GM04503 (cell line): ENCODE measurements around the gene ZNRF1.
"Not testable (repeated sequence)": the region's sequence is repeated elsewhere in the genome, so short reads cannot be mapped to it uniquely, and the experiment has no call there.

Experiments
- DNase-seq: peaks from one replicate; pipeline ENCODE4 v3.0.0-alpha.2; 2012; ENCODE audit warnings: low read depth

The ZNRF1 gene

DNA sequence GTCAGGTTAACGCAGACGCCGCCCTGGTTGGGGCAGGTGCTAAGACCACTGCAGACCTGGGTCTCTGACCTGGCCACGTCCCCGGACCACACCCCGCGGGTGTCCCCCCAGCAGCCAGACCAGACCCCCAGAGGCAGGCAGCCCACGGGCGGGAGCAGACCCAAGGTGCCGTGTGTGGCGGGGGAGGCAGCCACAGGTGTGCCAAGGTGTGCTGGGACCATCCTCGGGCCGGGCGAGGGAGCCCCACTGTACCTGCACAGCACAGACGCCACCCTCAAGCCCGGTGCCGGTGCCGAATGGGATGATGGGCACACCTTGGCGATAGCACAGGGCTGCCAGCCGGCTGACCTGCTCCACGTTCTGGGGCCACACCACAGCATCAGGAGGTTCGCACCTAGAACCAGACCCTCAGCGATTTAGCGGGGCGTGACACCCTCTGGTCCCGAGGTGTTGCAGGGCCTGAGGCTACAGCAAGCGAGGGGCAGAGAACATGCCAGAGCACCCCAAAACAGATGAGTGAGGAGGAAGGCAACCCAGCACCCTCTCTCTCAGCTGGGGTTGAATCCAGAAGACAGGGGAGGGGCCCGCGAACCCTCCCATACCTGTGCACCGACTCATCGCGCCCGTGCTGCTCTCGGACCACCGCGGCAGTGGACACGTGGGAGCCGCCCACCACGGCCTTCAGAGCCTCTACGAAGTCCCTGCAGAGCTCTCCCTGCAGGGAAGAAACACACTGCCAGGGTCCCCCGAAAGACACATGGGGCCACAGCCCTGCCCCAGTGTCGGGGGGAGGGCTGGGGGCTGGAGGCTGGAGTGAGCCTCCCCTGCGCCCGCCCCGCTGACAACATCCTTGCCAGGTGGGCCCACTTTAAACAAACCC is 116.4 kb downstream of the ZNRF1 start:
- no peak for DNase-seq

DNA sequence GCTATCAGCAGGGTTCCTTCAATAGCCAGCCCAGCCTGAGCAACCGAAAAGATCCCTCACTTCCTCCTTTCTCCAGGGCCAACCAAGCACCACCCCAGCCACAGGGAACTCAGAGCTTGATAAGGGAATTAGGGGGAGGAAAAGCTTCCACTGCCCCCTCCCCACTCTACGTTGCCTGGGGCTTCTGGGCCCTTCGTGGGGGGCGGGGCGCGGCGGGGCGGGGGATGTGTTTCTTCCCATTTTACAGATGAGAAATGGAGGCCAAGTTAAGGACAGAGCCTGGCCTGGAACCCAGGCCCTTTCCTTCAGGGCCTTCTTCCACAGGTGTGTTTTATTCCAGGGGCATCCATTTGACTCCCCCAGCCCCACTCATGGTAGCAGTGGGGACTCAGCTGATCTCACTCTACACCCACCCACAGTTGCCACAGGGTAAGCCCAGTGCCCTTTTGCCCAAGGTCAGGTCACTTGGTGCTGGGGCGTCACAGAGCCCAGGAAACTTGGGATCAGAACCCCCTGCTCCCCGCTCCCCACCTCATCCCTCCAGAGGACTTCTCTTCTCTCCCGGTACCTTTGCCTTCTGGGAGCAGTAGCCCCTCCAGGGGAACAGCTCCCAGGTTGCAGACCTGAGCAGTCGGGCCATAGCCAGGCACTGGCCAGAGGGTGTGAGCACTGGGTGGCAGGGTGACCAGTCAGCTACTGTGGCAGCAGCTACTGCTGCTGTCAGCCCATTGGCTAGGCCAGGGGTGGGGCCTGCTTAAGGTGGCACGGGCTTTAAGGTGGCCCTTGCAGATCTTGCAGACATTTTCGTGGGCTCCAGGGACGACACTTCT is 117.5 kb downstream of the ZNRF1 start, which contains the start of gene LDHD:
Gene LDHD, minus strand, starts transcription at position 700 of the 830 bp plus-strand sequence. Its CDS starts 60 bp downstream, at position 640.
- no peak for DNase-seq

DNA sequence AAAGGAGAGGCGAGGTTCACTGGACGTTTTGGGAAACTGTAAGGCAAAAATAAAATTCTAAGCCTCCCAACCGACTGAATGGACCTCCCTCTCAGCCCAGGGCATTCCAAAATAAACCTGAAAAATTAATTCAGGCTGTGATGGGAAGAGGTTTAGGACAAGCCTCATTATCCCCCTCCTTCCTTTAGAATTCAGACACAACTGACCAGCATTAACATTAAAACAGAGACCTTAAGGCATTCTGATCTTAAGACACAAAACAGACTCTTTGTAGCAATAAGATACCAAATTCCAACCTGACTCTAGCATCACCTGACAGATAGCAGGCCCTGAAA is 118.1 kb downstream of the ZNRF1 start:
- no peak for DNase-seq

DNA sequence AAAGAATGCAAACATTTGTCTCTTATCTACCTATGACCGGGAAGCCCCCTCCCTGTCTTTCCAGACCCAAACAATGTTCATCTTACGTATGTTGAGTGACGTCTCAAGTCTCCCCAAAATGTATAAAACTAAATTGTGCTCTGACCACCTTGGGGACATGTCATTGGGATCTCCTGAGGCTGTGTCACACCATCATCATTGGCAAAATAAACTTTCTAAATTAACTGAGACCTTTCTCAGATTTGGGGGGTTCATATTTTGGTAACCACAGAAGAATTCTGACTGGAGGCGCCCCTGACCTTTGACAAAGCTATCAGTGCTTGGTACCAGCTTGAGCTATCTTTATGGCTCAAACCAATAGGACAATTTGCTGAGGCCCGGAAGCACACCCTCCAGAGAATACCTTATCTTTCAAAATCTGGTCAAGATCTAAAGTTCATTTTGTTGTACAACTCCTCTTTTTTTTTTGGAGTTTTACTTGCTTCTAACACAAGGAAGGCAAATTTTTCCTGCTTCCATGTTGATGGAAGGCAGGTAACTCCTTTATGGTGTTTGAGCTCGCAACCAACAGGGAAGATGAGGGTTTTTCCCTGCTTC is 120.2 kb downstream of the ZNRF1 start:
- no peak for DNase-seq

DNA sequence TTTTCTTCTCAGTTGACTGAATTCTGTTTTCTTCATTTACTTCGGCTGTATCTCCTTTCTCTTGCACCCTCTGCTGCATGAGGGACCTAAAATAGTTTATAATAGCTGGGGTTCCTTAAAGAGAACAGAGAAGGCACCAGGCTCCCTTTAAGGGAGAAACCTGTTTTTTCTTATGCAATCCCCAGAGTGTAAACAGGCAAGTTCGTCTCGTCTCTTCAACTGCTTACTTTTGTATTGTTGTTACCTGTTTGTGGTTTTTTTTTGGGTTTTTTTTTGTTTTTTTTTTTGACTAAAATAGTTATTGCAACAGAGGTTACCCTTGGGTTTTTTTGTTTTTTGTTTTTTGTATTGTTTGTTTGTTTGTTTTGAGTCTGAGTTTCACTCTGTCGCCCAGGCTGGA is 121.4 kb downstream of the ZNRF1 start:
- no peak for DNase-seq

DNA sequence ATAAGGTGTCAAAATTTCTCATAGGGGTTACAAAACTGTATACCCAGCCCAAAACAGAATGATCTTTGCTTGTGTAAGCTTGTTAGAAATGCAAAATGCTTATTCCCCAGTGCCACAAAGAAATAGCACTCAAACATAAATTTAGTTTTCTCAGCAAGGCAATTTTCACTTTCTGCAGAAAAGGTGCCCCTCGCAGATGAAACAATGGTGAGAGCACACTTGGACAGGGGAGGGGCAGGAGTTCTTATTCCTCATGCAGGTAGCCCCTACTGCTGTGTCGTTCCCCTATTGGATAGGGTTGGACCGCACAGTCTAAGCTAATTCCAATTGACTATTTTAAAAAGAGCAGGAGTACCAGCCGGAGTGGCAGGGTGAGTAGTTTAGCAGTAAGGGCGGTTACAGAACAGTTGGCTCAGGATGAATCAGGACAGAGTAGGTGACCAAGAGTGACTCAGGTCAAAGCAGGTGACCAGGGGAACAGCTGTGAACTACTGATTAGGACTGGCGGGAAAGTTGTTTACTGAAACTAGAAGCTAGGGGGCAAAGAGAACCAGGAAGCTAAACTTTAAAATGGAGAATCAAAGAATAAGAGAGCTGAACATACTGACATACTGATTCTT is 123.2 kb downstream of the ZNRF1 start:
- no peak for DNase-seq

DNA sequence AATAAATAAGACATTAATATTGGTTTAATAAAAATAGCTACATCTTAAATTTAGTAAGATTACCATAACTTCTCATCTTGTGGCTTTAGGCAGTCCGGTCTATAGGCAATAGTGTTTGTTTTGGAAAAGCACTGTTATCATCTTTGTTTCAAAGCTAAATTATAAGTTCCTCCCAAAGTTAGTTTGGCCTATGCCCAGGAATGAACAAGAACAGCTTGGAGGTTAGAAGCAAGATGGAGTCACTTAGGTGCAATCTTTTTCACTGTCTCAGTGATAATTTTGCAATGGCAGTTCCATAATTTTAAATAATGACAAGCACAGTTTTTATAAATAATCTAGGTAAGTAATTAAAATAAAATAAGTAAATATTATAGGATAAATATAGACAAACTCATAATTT is 123.8 kb downstream of the ZNRF1 start:
- no peak for DNase-seq

DNA sequence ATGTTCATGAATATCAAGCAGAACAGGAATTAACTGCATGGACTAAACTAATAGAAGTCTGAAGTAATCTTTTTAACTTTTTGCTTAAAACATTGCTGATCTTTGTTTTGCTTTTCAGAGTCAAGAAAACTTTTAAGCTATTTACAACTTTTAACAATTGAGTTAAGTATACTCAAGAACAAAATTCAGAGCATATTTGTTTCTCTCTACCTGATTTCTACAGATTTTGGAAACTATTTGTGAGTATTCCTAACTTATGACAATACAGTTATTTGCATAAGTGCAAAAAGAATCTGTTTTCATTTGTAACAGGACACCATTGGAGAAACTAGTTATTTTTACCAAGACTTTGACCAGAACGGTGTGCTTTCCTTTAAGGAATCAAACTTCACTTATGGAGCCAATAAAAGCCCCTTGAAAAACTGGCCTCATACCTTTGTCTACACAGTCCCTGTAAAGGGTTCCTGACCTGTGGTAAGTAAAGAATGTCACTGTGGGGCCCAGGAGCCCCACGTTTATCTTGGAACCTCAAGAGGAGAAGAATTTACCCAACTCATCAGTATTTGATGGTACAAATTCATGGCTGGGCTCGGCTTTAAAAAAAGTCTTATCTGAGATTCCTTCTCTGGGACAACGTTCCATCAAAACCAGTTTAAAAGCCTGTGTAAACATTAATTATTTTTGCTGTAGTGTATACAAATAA is 129.0 kb downstream of the ZNRF1 start:
- no peak for DNase-seq

DNA sequence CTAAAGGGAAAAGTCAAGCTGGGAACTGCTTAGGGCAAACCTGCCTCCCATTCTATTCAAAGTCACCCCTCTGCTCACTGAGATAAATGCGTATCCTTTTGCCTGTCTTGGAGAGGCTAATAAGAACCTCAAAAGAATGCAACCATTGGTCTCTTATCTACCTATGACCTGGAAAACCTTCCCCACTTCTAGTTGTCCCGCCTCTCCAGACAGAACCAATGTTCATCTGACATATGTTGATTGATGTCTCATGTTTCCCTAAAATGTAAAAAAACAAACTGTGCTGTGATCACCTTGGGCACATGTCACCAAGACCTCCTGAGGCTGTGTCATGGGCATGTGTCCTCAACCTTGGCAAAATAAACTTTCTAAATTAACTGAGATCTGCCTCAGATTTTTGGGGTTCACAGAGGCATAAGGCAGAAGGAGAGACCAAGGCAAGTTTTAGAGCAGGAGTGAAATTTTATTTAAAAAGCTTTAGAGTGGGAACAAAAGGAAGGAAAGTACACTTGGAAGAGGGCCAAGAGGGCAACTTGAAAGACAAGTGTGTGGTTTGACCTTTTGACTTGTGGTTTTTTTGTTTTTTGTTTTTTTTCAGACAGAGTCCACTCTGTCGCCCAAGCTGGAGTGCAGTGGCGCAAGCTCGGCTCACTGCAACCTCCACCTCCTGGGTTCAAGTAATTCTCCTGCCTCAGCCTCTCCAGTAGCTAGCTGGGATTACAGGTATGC is 130.8 kb downstream of the ZNRF1 start:
- DNase-seq = not testable (repeated sequence)

DNA sequence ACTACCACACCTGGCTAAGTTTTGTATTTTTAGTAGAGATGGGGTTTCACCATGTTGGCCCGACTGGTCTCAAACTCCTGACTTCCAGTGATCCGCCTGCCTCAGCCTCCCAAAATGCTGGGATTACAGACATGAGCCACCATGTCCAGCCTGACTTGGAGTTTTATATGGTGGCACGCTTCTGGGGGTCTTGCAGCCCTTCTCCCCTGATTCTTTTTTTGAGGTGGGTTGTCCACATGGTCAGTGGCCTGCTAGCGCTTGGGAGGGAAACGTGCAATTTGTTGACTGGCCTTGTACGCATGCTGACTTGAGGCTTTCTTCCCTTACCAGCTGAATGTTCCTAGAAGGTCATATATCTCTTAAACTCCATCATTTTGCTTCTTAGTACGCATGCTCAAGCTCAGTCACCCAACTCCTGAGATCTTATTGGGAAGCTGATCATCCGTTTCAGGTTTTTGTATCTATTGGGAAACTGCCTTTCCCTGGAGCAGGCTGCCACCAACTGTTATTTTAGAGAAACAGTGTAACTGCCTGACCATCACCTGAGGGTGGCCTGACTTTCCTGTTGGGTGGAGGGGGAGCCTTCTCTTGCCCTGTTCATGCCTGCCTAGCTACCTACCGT is 131.4 kb downstream of the ZNRF1 start:
- DNase-seq = no peak

DNA sequence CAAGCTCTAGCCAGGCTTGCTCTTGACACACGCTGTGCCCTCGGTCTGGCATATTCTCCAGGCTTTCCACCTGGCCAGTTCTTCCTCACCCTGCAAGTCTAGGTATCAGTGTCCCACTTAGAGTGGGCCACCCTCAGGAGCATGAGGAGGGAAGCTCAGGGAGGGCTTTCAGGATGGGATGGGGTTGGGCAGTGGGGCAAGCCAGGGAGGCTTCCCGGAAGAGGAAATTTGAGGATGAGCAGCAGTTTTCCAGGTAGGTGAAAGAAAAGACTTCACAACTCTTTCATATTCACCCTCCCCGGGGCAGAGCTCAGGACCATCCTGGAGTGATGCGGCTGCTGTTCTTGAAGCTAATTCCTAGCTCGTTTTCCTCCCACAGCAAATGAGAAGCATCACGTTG is 132.3 kb downstream of the ZNRF1 start:
- DNase-seq = no peak

DNA sequence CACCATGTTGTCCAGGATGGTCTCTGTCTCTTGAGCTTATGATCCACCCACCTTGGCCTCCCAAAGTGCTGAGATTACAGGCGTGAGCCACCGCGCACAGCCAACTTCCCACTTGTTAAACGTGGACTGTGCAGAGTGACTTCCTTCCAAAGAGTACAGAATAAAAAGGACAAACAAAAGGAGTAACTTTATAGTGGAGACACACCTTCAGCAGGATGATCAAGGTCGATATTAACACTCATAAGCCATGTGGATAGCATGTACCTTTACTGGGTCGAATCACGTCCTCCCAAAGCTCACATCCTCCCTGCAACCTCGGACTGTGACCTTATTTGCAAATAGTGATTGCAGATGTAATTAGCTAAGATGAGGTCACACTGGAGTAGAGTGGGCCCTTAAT is 139.4 kb downstream of the ZNRF1 start:
- DNase-seq = no peak

DNA sequence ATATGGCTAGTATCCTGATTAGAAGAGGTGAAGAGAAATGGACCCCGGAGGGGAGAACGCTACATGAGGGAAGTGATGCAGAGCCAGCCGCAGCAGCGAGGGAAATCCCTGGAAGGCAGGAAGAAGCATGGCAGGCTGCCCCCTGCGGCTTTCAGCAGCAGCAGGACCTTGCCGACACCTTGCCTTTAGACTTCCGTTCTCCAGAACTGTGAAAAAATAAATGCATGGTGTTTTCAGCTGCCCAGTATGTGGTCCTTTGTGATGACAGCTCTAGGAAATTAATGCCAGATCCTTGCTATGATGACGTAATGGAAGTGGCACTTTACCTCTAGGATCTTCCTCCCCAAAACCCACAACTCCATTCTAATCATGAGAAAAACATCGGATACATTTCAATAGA is 139.8 kb downstream of the ZNRF1 start:
- DNase-seq = no peak

DNA sequence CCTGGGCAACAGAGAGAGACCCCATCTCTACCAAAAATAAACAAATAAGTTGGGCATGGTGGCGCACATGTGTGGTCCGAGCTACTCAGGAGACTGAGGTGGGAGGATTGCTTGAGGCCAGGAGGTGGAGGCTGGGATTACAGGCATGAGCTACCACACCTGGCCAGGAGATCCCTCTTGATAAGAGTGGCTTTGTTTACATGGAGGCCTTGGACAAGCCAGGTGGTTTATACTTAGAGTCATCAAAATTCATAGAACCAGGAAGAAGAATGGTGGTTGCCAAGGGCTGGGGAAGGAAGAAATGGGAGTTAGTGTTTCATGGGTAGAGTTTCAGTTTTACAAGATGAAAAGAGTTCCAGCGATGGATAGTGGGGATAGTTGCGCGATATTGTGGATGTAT is 140.7 kb downstream of the ZNRF1 start:
- DNase-seq = no peak

DNA sequence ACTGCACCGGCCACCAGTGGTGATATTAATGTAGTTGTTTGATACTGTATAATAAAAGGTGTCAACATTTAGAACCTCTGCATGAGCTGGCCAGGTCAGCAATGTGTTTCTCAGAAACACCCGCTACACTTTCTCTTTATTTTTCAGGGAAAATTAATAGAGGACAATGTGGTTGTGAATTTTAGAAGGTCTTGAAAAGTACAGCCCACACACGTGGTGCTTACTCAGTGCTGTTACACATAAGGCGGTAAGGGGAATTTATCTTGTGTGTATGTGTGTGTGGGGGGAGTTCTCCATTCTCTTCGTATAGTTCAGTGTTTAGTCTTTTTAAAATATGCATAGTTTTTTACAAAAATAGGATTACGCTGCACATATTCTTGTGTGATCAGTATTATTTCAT is 145.1 kb downstream of the ZNRF1 start:
- DNase-seq = no peak

DNA sequence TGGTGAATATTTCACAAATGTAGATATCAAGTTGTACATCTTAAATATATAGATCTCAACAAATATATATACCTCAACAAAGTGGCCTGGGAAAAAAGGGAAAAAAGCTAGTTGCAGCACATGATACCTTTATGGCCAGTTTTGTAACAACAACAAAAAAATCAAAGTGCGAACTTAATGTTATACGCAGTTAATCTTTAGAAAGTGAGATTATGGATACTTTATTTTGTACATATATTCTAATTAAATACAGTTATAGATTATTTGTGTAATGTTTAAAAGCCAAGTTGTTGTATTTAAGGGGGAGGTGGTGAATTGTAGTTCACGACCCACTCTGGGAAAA is 149.1 kb downstream of the ZNRF1 start:
- DNase-seq = no peak

DNA sequence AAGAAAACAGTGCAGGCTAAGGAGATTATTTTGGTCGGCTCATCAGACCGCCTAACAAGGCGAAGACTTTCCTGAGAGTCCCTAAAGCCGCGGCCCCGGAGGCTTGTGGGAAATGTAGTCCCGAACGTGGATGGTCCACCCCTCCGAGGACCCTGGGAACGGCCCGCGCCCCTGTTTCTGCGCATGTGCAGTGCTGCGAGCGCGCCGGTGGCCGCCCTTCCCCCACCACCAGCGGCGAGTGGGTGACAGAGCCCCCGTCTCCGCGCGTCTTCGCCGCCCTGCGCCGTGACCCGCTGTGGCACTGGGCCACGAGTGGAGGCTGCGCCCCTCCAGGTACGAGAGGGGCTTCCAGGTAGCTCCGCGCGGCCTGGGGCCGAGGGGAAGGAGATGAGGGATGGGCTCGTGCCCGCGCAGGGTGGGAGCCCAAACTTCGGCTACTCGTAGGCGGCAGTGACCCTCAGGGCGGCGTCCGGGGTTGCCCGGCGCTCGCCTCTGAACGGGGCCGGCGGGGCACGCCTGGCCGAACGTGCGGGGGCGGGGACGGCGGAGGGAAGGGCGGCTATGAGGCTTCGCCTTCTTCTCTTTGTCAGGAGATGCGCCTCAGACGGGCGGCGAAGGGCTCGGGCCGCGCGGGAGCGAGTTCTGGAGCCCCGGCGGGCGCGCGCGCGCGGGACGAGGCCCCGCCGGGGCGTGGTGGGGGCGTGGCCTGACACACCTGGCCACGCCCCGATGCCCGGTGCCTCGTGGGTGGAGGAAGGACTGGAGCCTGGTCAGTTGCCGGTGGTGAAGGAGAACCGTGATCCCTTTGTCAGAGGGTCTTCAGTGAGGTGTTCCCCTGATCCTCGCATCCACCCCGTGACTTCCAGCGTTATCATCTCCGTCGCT is 149.7 kb downstream of the ZNRF1 start, which contains the start of gene ZFP1:
Gene ZFP1, plus strand, starts transcription at position 214 of the 885 bp plus-strand sequence. CDS start 4,428 bp downstream, outside the sequence.
- DNase-seq = peak; percentile 42

DNA sequence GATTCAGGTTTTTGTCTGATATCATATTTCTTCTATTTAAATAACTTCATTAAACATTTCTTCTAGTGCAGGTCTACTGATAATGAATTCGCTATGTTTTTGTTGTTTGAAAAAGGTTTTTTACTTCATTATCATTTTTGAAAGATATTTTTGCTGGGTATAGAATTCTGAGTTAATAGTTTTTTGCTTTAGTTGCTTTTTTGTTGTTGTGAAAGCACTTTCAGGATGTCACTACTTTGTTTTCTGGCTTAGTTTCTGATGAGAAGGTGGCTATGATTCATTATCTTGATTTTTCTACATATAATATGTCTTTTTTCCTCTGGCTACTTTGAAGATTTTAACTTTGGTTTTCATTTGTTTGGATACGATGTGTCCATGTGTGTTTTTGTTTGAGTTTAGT is 153.0 kb downstream of the ZNRF1 start:
- no peak for DNase-seq

DNA sequence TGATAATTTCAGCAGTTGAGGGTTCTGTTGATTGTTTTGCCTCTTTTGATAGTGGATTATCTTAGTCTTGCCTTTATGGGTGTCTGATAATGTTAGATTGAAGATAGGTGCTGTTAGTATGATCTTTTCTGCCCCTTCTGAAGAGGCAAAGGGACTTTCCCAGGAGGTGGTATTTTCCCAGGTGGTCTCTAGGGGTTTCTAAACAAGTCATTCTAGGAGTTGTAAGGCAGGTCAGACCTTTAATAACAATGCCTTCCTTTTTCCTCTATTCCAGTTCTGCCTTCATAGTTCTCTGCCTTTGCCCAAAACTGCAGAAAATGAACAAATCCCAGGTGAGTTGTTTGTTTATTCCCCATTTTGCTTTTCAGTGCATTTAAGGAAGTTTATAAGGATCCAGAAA is 153.8 kb downstream of the ZNRF1 start:
- no peak for DNase-seq

DNA sequence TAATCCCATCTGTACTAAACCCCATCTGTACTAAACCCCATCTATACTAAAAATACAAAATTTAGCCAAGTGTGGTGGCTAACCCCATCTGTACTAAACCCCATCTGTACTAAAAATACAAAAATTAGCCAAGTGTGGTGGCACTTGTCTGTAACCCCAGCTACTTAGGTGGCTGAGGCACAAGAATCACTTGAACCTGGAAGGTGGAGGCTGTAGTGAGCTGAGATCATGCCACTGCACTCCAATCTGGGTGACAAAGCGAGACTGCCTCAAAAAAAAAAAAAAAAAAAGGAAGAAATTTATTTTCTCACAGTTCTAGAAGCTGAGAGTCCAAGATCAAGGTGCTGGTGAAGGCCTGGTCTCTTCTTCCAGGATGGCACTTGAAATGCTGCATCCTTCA is 161.6 kb downstream of the ZNRF1 start:
- no peak for DNase-seq
